Lung (tissue), 12 donors: ENCODE data around the gene PCDHB12. TPM values are rescaled to one million over a fixed set of nuclear protein-coding genes. Genes with fewer than 3 reads are reported as not detected.
A peak's percentile ranks its signal among the peaks of the same experiment; 100 is the strongest.
"Not testable (repeated sequence)": the region's sequence is repeated elsewhere in the genome, so short reads cannot be mapped to it uniquely, and the experiment has no call there.

Source experiments
- ATAC-seq: fragments of 200-7000 bp; cut with Tn5 transposase; one replicate; pipeline ENCODE4 v1.9.1; 2020; ENCODE audit warnings: moderate number of reproducible peaks; ENCODE audit not compliant: insufficient read depth, low FRiP score
- DNase-seq, 3 donors: peaks; one replicate each; pipeline ENCODE4 v3.0.0-alpha.2; 2013 to 2017
- H3K27ac ChIP-seq, 2 donors: one replicate each; pipeline ENCODE4 v1.5.1; 2013; ENCODE audit warnings: mild to moderate bottlenecking in 2 of 2, moderate library complexity in 2 of 2, control low read depth in 1 of 2, inconsistent platforms in 1 of 2, low read depth in 1 of 2, low read length in 1 of 2
- H3K27me3 ChIP-seq, 3 donors: one replicate each; pipeline ENCODE4 v1.5.1; 2013; ENCODE audit warnings: low read length in 2 of 3; ENCODE audit not compliant: control insufficient read depth in 3 of 3, insufficient read depth in 3 of 3
- H3K36me3 ChIP-seq, 4 donors: one replicate each; pipeline ENCODE4 v1.5.1; 2013; ENCODE audit warnings: low read length in 4 of 4, mild to moderate bottlenecking in 1 of 4, moderate library complexity in 1 of 4; ENCODE audit not compliant: control insufficient read depth in 4 of 4, insufficient read depth in 4 of 4
- H3K4me1 ChIP-seq, 5 donors: one replicate each; pipeline ENCODE4 v1.5.1; 2013; ENCODE audit warnings: low read length in 5 of 5, mild to moderate bottlenecking in 2 of 5, moderate library complexity in 1 of 5; ENCODE audit not compliant: control insufficient read depth in 5 of 5, insufficient read depth in 5 of 5
- H3K4me3 ChIP-seq: one replicate; pipeline ENCODE4 v1.5.1; 2013; ENCODE audit warnings: mild to moderate bottlenecking, control low read depth, moderate library complexity
- H3K9ac ChIP-seq, 2 donors: one replicate each; pipeline ENCODE4 v1.5.1; 2013; ENCODE audit warnings: low read length in 2 of 2, control low read depth in 1 of 2; ENCODE audit not compliant: insufficient read depth in 1 of 2
- H3K9me3 ChIP-seq, 4 donors: one replicate each; pipeline ENCODE4 v1.5.1; 2013; ENCODE audit warnings: low read length in 3 of 4, mild to moderate bottlenecking in 1 of 4, moderate library complexity in 1 of 4; ENCODE audit not compliant: control insufficient read depth in 4 of 4, insufficient read depth in 3 of 4
- CTCF ChIP-seq: IDR thresholded peaks from 2 replicates; pipeline ENCODE4 v1.5.1; 2012; ENCODE audit warnings: mild to moderate bottlenecking; ENCODE audit errors: control extremely low read depth, extremely low read depth
- WGBS, 2 donors: extraction: QIAGEN DNeasy Blood & Tissue Kit; methylation state at CpG; one replicate each; pipeline ENCODE4 v1.1.7; 2013; 5-methylcytosine and 5-hydroxymethylcytosine counted together
- polyA plus RNA-seq, 2 donors: library from polyadenylated mRNA; stranded (reverse); fragments of 200-250 nt; gene quantifications; one replicate each; pipeline ENCODE4 v1.2.1, GENCODE V29; 2013
- total RNA-seq, 2 donors: library from RNA; depleted of rRNA in 1 of 2; stranded (reverse); fragments of >200 nt in 1 of 2; gene quantifications; one replicate each; pipeline ENCODE4 v1.2.1, GENCODE V29; 2014 to 2021
- donor health status: control.
- donor health status: control.
- donor health status: Bipolar disorder and iron deficiency.
- donor health status: healthy.
- donor health status: DM: yes; HTN: yes; CAD: no.

Gene PCDHB12
- total and polyA plus RNA-seq, 4 donors = 0.47 to 10.1 (median 1.8) TPM

- Histone ChIP-seq H3K27me3 (no peaks in the 10 kb centered on the region), H3K9me3 (peaks cover 7 to 37% (median 22%) of the 10 kb centered on the region in 4 donors), H3K4me1 (no peaks in the 10 kb centered on the region), H3K36me3 (peaks cover 0 to 4% (median 0%) of the 10 kb centered on the region in 4 donors), H3K9ac (peak overlapping the region in 1 of 2 donors; percentile 63), H3K4me3 (no peak overlapping the region), H3K27ac (no peak overlapping the region)
- no peak for TF ChIP-seq CTCF
- DNase-seq (peak; percentile 24 to 58 (median 55)), ATAC-seq (no peak)
- WGBS, 2 donors = 7 to 8% methylated on average over 15 of the region's 15 CpGs
These were observed 25.7 kb downstream of the PCDHB12 start for GRCh38 chr5:141234109-141234667.

GRCh38 chr5:141235922-141236321, 27.4 kb downstream of the PCDHB12 start:
- peaks cover 10 to 52% (median 26%) of the 10 kb centered on the region in 4 donors for H3K9me3 ChIP-seq
- DNase-seq = not testable (repeated sequence)
- 28% methylated on average over 39 to 40 of the region's 40 CpGs for WGBS, 2 donors

GRCh38 chr5:141236516-141237313, 28.2 kb downstream of the PCDHB12 start:
- 18 to 20% methylated on average over 32 of the region's 32 CpGs for WGBS, 2 donors
- H3K27ac ChIP-seq = no peak overlapping the region
- no peaks in the 10 kb centered on the region for H3K4me1 ChIP-seq
- ATAC-seq (no peak), DNase-seq (no peak)
- H3K9me3 ChIP-seq = peaks cover 10 to 54% (median 28%) of the 10 kb centered on the region in 4 donors
- no peak overlapping the region for H3K9ac ChIP-seq
- no peak overlapping the region for H3K4me3 ChIP-seq
- peaks cover 0 to 4% (median 0%) of the 10 kb centered on the region in 4 donors for H3K36me3 ChIP-seq
- no peaks in the 10 kb centered on the region for H3K27me3 ChIP-seq
- TF ChIP-seq CTCF = no peak

More at GRCh38 chr5:141235922-141236321, 27.4 kb downstream of the PCDHB12 start:
- H3K4me3 ChIP-seq, H3K36me3 ChIP-seq, ATAC-seq, H3K9ac ChIP-seq, H3K27me3 ChIP-seq, H3K27ac ChIP-seq, H3K4me1 ChIP-seq: not testable (repeated sequence)

- Histone ChIP-seq H3K9ac (no peak overlapping the region), H3K4me1 (no peaks in the 10 kb centered on the region), H3K27me3 (no peaks in the 10 kb centered on the region), H3K36me3 (peaks cover 0 to 7% (median 0%) of the 10 kb centered on the region in 4 donors), H3K27ac (no peak overlapping the region), H3K9me3 (peaks cover 6 to 44% (median 29%) of the 10 kb centered on the region in 4 donors), H3K4me3 (no peak overlapping the region)
- ATAC-seq = no peak
- no peak for TF ChIP-seq CTCF
- DNase-seq = no peak
- WGBS, 2 donors = 23 to 26% methylated on average over 39 to 43 of the region's 43 CpGs
These were observed 33.0 kb downstream of the PCDHB12 start for GRCh38 chr5:141241496-141241895.
